K562 (cell line): ENCODE results near the gene RAB14. TPM values are rescaled to one million over a fixed set of nuclear protein-coding genes. Genes with fewer than 3 reads are reported as not detected.
A peak's percentile ranks its signal among the peaks of the same experiment; 100 is the strongest.

Experiments
- ATAC-seq: fragments of 200-7000 bp; cut with Tn5 transposase; 3 replicates; pipeline ENCODE4 v1.9.1; 2020; ENCODE audit warnings: moderate library complexity
- BruUV-seq: library from RNA; stranded (reverse); fragments of 400-500 nt; replicated peaks from 2 replicates; lab custom pipeline; 2021; lab: Mats Ljungman, UMichigan
- CTCF ChIA-PET: fragments of 300-600 bp; formaldehyde crosslinking; extraction: SDS; loops from one replicate; lab custom pipeline; 2021; ENCODE audit warnings: low intra/inter-chr PET ratio; lab: Yijun Ruan, JAX
- POLR2A ChIA-PET: fragments of 300-600, 350-650 bp; sonication (Branson Sonifier 250); formaldehyde crosslinking; extraction: SDS; loops from one replicate; lab custom pipeline; 2021; ENCODE audit warnings: antibody characterized with exemption, inconsistent platforms; lab: Yijun Ruan, JAX
- DNase-seq, 4 experiments: peaks; one replicate each; pipeline versions ENCODE4 v3.0.0 to v3.0.0-alpha.2; 2011 to 2018; ENCODE audit warnings: low spot score in 3 of 4, mixed read lengths in 3 of 4; ENCODE audit errors: extremely low read depth in 1 of 4
- FAIRE-seq: peaks from 2 replicates; lab custom pipeline; 2011; peaks lifted over from hg19 to GRCh38; lab: Jason Lieb, UNC
- H2AFZ ChIP-seq: 2 replicates; pipeline ENCODE4 v1.6.0; 2011; ENCODE audit warnings: low read depth, low read length, control low read depth, inconsistent platforms
- H3K27ac ChIP-seq: fragments of 200-600 bp; 3 replicates; pipeline ENCODE4 v1.8.0; 2011; ENCODE audit warnings: low read depth, mild to moderate bottlenecking, control low read depth, inconsistent platforms, low read length, moderate library complexity, mixed read lengths; ENCODE audit errors: extremely low read depth
- H3K27me3 ChIP-seq, 2 experiments: fragments of 300-600 bp in 1 of 2; 2 replicates in 1 of 2; 3 replicates in 1 of 2; pipeline versions ENCODE4 v1.6.0 to v1.8.0; 2011; ENCODE audit warnings: inconsistent platforms in 2 of 2, low read length in 2 of 2, mild to moderate bottlenecking in 1 of 2, mixed read lengths in 1 of 2, moderate library complexity in 1 of 2; ENCODE audit not compliant: control insufficient read depth in 2 of 2, insufficient read depth in 2 of 2
- H3K36me3 ChIP-seq: fragments of 300-600 bp; 3 replicates; pipeline ENCODE4 v1.8.0; 2011; ENCODE audit warnings: mild to moderate bottlenecking, low read length, inconsistent platforms; ENCODE audit not compliant: control insufficient read depth, insufficient read depth
- H3K4me1 ChIP-seq, 2 experiments: fragments of 200-600 bp in 1 of 2; replicated peaks in 1 of 2; 2 replicates in 1 of 2; 3 replicates in 1 of 2; pipeline versions ENCODE4 v1.5.1 to v1.8.0; 2011; ENCODE audit warnings: inconsistent platforms in 2 of 2, low read length in 2 of 2, mild to moderate bottlenecking in 1 of 2, mixed read lengths in 1 of 2, moderate library complexity in 1 of 2; ENCODE audit not compliant: control insufficient read depth in 2 of 2, insufficient read depth in 2 of 2
- H3K4me2 ChIP-seq: 2 replicates; pipeline ENCODE4 v1.6.1; 2011; ENCODE audit warnings: low read length, control low read depth, inconsistent platforms, mixed read lengths; ENCODE audit not compliant: insufficient read depth
- H3K4me3 ChIP-seq: fragments of 200-600 bp; sonication (generic), shearing (Covaris generic); 2 replicates; pipeline ENCODE4 v1.5.1; 2016; ENCODE audit warnings: control low read depth, inconsistent platforms
- H3K79me2 ChIP-seq: fragments of 200-600 bp; 3 replicates; pipeline ENCODE4 v1.8.0; 2011; ENCODE audit warnings: low read length, inconsistent platforms; ENCODE audit not compliant: control insufficient read depth, insufficient read depth
- H3K9ac ChIP-seq, 2 experiments: 2 replicates each; pipeline versions ENCODE4 v1.6.0 to v1.6.1; 2011; ENCODE audit warnings: low read depth in 2 of 2, low read length in 2 of 2, control low read depth in 1 of 2, inconsistent platforms in 1 of 2, mild to moderate bottlenecking in 1 of 2, mixed read lengths in 1 of 2; ENCODE audit not compliant: insufficient read depth in 1 of 2
- H3K9me1 ChIP-seq: one replicate; pipeline ENCODE4 v1.6.0; 2011; ENCODE audit warnings: inconsistent platforms, mild to moderate bottlenecking, low read length, moderate library complexity; ENCODE audit not compliant: control insufficient read depth, insufficient read depth
- H3K9me3 ChIP-seq: replicated peaks from 2 replicates; pipeline ENCODE4 v1.5.1; 2011; ENCODE audit warnings: low read depth, low read length, inconsistent platforms; ENCODE audit not compliant: control insufficient read depth, insufficient read depth
- H4K20me1 ChIP-seq: replicated peaks from 2 replicates; pipeline ENCODE4 v1.6.1; 2011; ENCODE audit warnings: low read length, inconsistent platforms, mixed read lengths; ENCODE audit not compliant: control insufficient read depth, insufficient read depth
- CBX1 ChIP-seq: sonication (generic); IDR thresholded peaks from 2 replicates; pipeline ENCODE4 v1.6.1; 2016; ENCODE audit warnings: antibody characterized with exemption, low read depth, mild to moderate bottlenecking
- CTBP1 ChIP-seq: fragments of 450-650 bp; IDR thresholded peaks from 2 replicates; pipeline ENCODE4 v1.6.1; 2016; ENCODE audit warnings: borderline replicate concordance
- HMBOX1 ChIP-seq: sonication (generic); IDR thresholded peaks from 2 replicates; pipeline ENCODE4 v1.6.1; 2016
- MAX ChIP-seq: sonication (generic); formaldehyde crosslinking; IDR thresholded peaks from 2 replicates; pipeline ENCODE4 v1.9.0; 2022; ENCODE audit warnings: mild to moderate bottlenecking, missing genetic modification reagents
- MCM2 ChIP-seq: fragments of 450-650 bp; IDR thresholded peaks from 2 replicates; pipeline ENCODE4 v1.6.1; 2017; ENCODE audit warnings: low read depth, mild to moderate bottlenecking
- MTA3 ChIP-seq: fragments of 450-650 bp; formaldehyde crosslinking; IDR thresholded peaks from 2 replicates; pipeline ENCODE4 v1.6.1; 2017; ENCODE audit warnings: mild to moderate bottlenecking, borderline replicate concordance
- NR1H2 ChIP-seq: sonication (generic); formaldehyde crosslinking; IDR thresholded peaks from 2 replicates; pipeline ENCODE4 v1.4.0; 2020; ENCODE audit warnings: mild to moderate bottlenecking, missing genetic modification reagents
- POLR2A ChIP-seq: fragments of 450-650 bp; conservative IDR thresholded peaks from 2 replicates; pipeline ENCODE4 v1.6.1; 2016
- RFX1 ChIP-seq: fragments of 450-650 bp; IDR thresholded peaks from 2 replicates; pipeline ENCODE4 v1.6.1; 2016; ENCODE audit warnings: mild to moderate bottlenecking, moderate library complexity
- ZNF184 ChIP-seq: sonication (generic); formaldehyde crosslinking; IDR thresholded peaks from 2 replicates; pipeline ENCODE4 v1.5.0; 2020; ENCODE audit warnings: missing genetic modification reagents
- ZNF316 ChIP-seq: fragments of 450-650 bp; IDR thresholded peaks from 2 replicates; pipeline ENCODE4 v1.6.1; 2016
- ZNF41 ChIP-seq: fragments of 250-450 bp; sonication (Bioruptor Pico); conservative IDR thresholded peaks from 2 replicates; pipeline ENCODE4 v1.4.0; 2020; ENCODE audit warnings: mild to moderate bottlenecking
- WGBS: fragments of 100-300 bp; shearing (Covaris generic); methylation state at CpG from one replicate; pipeline ENCODE4 v1.1.6; 2016; ENCODE audit warnings: low coverage, mixed read lengths; ENCODE audit not compliant: insufficient coverage; ENCODE audit errors: missing lambda C conversion rate; 5-methylcytosine and 5-hydroxymethylcytosine counted together
- in situ Hi-C: fragments of 300-500 bp; cut with MboI; formaldehyde crosslinking; loops from 4 replicates; pipeline ENCODE4 v1.15.0; 2018; ENCODE audit warnings: inconsistent platforms, mixed read lengths
- intact Hi-C: fragments of 100-400 bp; cut with micrococcal nuclease; formaldehyde crosslinking; loops from 2 replicates; pipeline ENCODE4 v1.14.2; 2022
- polyA plus RNA-seq, 8 experiments: library from polyadenylated mRNA; depleted of rRNA in 4 of 8; stranded (reverse) in 5 of 8; unstranded in 3 of 8; fragments of >200 nt; fragmentation: Nextera tagmentation in 2 of 8; fragmentation: Illumina TruSeq in 1 of 8; extraction: Ambion mirVana in 2 of 8; extraction: Trizol in 1 of 8; gene quantifications; 2 replicates each; pipeline versions ENCODE4 v1.2.1 to v1.2.3, GENCODE V29; 2011 to 2014; ENCODE audit warnings: inconsistent platforms in 1 of 8, missing spikeins in 1 of 8
- total RNA-seq, 7 experiments: library from RNA; depleted of rRNA in 6 of 7; stranded (reverse); fragments of >200 nt in 6 of 7; fragmentation: Illumina TruSeq in 2 of 7; extraction: Trizol in 2 of 7; gene quantifications; 2 replicates each; pipeline versions ENCODE4 v1.2.1 to v1.2.3, GENCODE V29; 2011 to 2021; ENCODE audit warnings: low replicate concordance in 1 of 7

The RAB14 gene
- total and polyA plus RNA-seq, 9 of the 15 experiments (the other 6 are each of a cell fraction or from before 2014, with no cell fraction given): 10.3 to 41.8 (median 20.9) TPM

GRCh38 chr9:121182101-121182836, 19.4 kb downstream of the RAB14 start (continued):
- TF ChIP-seq MAX: no peak
- no peak for TF ChIP-seq MTA3
- TF ChIP-seq RFX1: no peak
- no peak for TF ChIP-seq NR1H2 (CRISPR knock-in tag)
- TF ChIP-seq, all 486 proteins: peak for 0

DNA sequence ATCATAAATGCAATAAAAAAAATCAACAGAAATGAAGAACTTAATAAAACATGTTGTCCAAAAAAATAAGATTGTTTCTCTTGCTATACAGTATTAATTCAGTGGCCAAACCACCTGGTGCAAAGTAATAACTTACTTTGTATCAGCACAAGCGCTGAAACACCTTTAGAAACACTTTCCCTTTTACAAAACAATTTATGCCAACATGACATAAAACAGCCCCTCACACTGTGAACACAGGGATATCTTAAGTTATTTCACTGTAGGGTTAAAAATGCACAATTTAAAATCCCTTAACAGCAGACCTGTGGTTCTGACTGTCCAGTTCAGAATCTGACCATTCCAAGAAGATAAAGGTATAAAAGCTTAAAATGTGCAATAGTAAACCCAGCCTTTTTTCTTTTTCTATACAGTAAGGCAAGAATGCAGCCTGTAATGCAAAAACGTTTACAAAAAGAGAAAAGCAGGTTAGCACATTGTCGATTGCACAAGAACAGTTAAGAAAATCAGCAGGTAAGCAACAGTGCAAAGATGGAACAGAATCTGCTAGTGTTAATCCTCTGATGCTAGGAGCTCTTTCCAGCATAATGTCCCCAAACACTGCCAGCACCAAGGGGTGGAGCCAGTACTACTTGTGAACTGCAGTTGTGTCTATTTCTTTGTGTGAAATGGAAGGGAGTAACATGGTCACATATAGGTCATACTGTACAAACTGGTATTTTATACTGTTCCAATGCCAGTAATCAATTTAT, 21.6 kb downstream of the RAB14 start:
- intact Hi-C loops: no loop called here
- in situ Hi-C loops: no loop called here
- DNase-seq: no peak
- Histone ChIP-seq H3K4me2 (no peak overlapping the region), H3K27me3 (no peaks in the 10 kb centered on the region), H4K20me1 (no peaks in the 10 kb centered on the region), H3K4me3 (no peak overlapping the region), H3K27ac (no peak overlapping the region), H3K9ac (no peak overlapping the region), H3K36me3 (peaks cover 87% of the 10 kb centered on the region), H2AFZ (no peak overlapping the region), H3K4me1 (no peaks in the 10 kb centered on the region; a peak in 2 of 5 replicates), H3K79me2 (peaks cover 21% of the 10 kb centered on the region), H3K9me3 (no peaks in the 10 kb centered on the region), H3K9me1 (no peaks in the 10 kb centered on the region)
- peak; percentile 20 for ATAC-seq
- 57% methylated on average over 3 of the region's 3 CpGs for WGBS
- no peak for FAIRE-seq
- no TSS peak for BruUV-seq
- CTCF ChIA-PET: no interaction called here
- POLR2A ChIA-PET: interaction anchor here (1.6 kb wide), 1 partner anchor 11 kb away, joined by 5 read pairs; no protein-coding TSS in a partner anchor
- TF ChIP-seq POLR2A (no peak), ZNF316 (peak; percentile 57; the same call in 1 of the 2 replicates), CTBP1 (no peak), ZNF41 (CRISPR knock-in tag) (no peak), ZNF184 (CRISPR knock-in tag) (no peak), CBX1 (no peak), MCM2 (no peak), HMBOX1 (no peak)
